K562 (cell line): Measurements from ENCODE around the gene TOR1A. TPM values are rescaled to one million over a fixed set of nuclear protein-coding genes. Genes with fewer than 3 reads are reported as not detected.

ENCODE experiments used
- CBFA2T3 ChIP-seq: fragments of 450-650 bp; IDR thresholded peaks from 2 replicates; pipeline ENCODE4 v1.6.1; 2017
- DIDO1 ChIP-seq: fragments of 450-650 bp; IDR thresholded peaks from 2 replicates; pipeline ENCODE4 v1.6.1; 2016; ENCODE audit warnings: low read depth, missing biosample characterization, missing genetic modification characterization
- ERF ChIP-seq: fragments of 450-650 bp; formaldehyde crosslinking; IDR thresholded peaks from 2 replicates; pipeline ENCODE4 v1.4.0; 2020; ENCODE audit warnings: mild to moderate bottlenecking, mixed read lengths
- KAT2B ChIP-seq: IDR thresholded peaks from one replicate; pipeline ENCODE4 v1.6.1; 2012; ENCODE audit warnings: low read depth, mild to moderate bottlenecking, control low read depth, inconsistent platforms, low read length, moderate library complexity
- MECOM ChIP-seq: fragments of 250-450 bp; sonication (Bioruptor Pico); IDR thresholded peaks from 2 replicates; pipeline ENCODE4 v1.8.0; 2022; ENCODE audit warnings: inconsistent platforms
- MTF1 ChIP-seq: fragments of 250-450 bp; sonication (Bioruptor Pico); IDR thresholded peaks from 2 replicates; pipeline ENCODE4 v1.9.0; 2021; ENCODE audit warnings: moderate library complexity, mild to moderate bottlenecking, inconsistent platforms, borderline replicate concordance
- NFRKB ChIP-seq: fragments of 450-650 bp; IDR thresholded peaks from 2 replicates; pipeline ENCODE4 v1.6.1; 2016; ENCODE audit warnings: low read depth
- POLR2AphosphoS2 ChIP-seq: IDR thresholded peaks from 2 replicates; pipeline ENCODE4 v1.6.1; 2012; ENCODE audit warnings: low read length, improper control_type of control experiment
- RBM25 ChIP-seq: fragments of 200-400 bp; formaldehyde crosslinking; IDR thresholded peaks from 2 replicates; pipeline ENCODE4 v1.6.1; 2018; ENCODE audit warnings: low read length, low read depth, moderate library complexity; ENCODE audit not compliant: severe bottlenecking
- RFX1 ChIP-seq: fragments of 450-650 bp; IDR thresholded peaks from 2 replicates; pipeline ENCODE4 v1.6.1; 2016; ENCODE audit warnings: mild to moderate bottlenecking, moderate library complexity
- SMARCE1 ChIP-seq: fragments of 450-650 bp; IDR thresholded peaks from 2 replicates; pipeline ENCODE4 v1.7.1; 2016; ENCODE audit warnings: mild to moderate bottlenecking
- TEAD1 ChIP-seq, 2 experiments: fragments of 450-650 bp in 1 of 2; sonication (generic) in 1 of 2; formaldehyde crosslinking; IDR thresholded peaks; 2 replicates each; pipeline versions ENCODE4 v1.4.0 to v1.8.0; 2020 to 2022; ENCODE audit warnings: mild to moderate bottlenecking in 2 of 2, missing genetic modification reagents in 1 of 2
- ZKSCAN8 ChIP-seq: fragments of 200-800 bp; sonication (Bioruptor generic); IDR thresholded peaks from 2 replicates; pipeline ENCODE4 v1.6.1; 2016; ENCODE audit warnings: missing genetic modification characterization, missing compliant biosample characterization
- ZNF561 ChIP-seq: fragments of 450-650 bp; formaldehyde crosslinking; conservative IDR thresholded peaks from 2 replicates; pipeline ENCODE4 v1.4.0; 2020; ENCODE audit warnings: mild to moderate bottlenecking, moderate library complexity
- polyA plus RNA-seq, 8 experiments: library from polyadenylated mRNA; depleted of rRNA in 4 of 8; stranded (reverse) in 5 of 8; unstranded in 3 of 8; fragments of >200 nt; fragmentation: Nextera tagmentation in 2 of 8; fragmentation: Illumina TruSeq in 1 of 8; extraction: Ambion mirVana in 2 of 8; extraction: Trizol in 1 of 8; gene quantifications; 2 replicates each; pipeline versions ENCODE4 v1.2.1 to v1.2.3, GENCODE V29; 2011 to 2014; ENCODE audit warnings: inconsistent platforms in 1 of 8, missing spikeins in 1 of 8
- total RNA-seq, 7 experiments: library from RNA; depleted of rRNA in 6 of 7; stranded (reverse); fragments of >200 nt in 6 of 7; fragmentation: Illumina TruSeq in 2 of 7; extraction: Trizol in 2 of 7; gene quantifications; 2 replicates each; pipeline versions ENCODE4 v1.2.1 to v1.2.3, GENCODE V29; 2011 to 2021; ENCODE audit warnings: low replicate concordance in 1 of 7
- TF ChIP-seq, protein P1 (sequence below): fragments of 450-650 bp; IDR thresholded peaks from 2 replicates; pipeline ENCODE4 v1.6.1; 2016; ENCODE audit warnings: mild to moderate bottlenecking
- TF ChIP-seq, protein P2 (sequence below): fragments of 250-450 bp; sonication (Bioruptor Pico); IDR thresholded peaks from 2 replicates; pipeline ENCODE4 v1.8.0; 2022; ENCODE audit warnings: moderate library complexity, mild to moderate bottlenecking, inconsistent platforms
- TF ChIP-seq, protein P3 (sequence below): fragments of 450-650 bp; formaldehyde crosslinking; IDR thresholded peaks from 2 replicates; pipeline ENCODE4 v1.4.0; 2020; ENCODE audit warnings: mild to moderate bottlenecking, mixed read lengths
- TF ChIP-seq, protein P4 (sequence below), 2 experiments: fragments of 450-650 bp in 1 of 2; sonication (generic) in 1 of 2; formaldehyde crosslinking in 1 of 2; IDR thresholded peaks in 1 of 2; conservative IDR thresholded peaks in 1 of 2; 2 replicates each; pipeline versions ENCODE4 v1.6.1 to v1.8.1; 2016 to 2023; ENCODE audit warnings: mild to moderate bottlenecking in 2 of 2, moderate library complexity in 2 of 2, inconsistent platforms in 1 of 2, missing genetic modification reagents in 1 of 2
- TF ChIP-seq, protein P5 (sequence below): fragments of 200-800 bp; sonication (Bioruptor generic); IDR thresholded peaks from 2 replicates; pipeline ENCODE4 v1.6.1; 2016; ENCODE audit warnings: missing genetic modification characterization, missing compliant biosample characterization

The TOR1A gene
- total and polyA plus RNA-seq, 9 of the 15 experiments (the other 6 are each of a cell fraction or from before 2014, with no cell fraction given), result 4.5 to 85.8 (median 51.3) TPM

DNA sequence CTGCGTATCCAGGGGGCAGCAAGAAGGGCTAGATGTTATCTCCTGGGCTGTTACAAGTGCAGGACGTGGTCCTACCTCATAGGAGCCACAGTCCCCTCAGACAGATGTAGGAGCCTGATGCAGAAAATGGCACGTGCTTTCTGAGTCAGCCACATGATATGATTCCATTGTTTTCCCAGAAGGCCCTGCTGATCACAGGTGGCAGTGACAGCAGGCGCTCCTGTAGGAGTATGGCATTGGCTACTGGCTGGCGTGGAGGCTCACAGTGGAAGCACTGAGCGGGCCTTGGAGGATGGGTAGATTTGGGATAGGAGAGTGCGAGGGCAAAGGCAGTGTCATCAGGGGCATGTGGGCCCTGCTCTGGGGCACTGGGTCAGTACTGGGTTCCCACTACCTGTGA, 33.3 kb upstream of the TOR1A start (continued):
- TF ChIP-seq SMARCE1, result no peak
- no peak for TF ChIP-seq NFRKB
- TF ChIP-seq TEAD1 (CRISPR knock-in tag; IDR thresholded peaks at IDR 0.05), result peak in 1 of 2 experiments; percentile 34; a peak in 1 of 4 replicates
- no peak for TF ChIP-seq RFX1
- no peak for TF ChIP-seq RBM25
- no peak for TF ChIP-seq ERF (CRISPR knock-in tag)
- TF ChIP-seq, protein P1, sequence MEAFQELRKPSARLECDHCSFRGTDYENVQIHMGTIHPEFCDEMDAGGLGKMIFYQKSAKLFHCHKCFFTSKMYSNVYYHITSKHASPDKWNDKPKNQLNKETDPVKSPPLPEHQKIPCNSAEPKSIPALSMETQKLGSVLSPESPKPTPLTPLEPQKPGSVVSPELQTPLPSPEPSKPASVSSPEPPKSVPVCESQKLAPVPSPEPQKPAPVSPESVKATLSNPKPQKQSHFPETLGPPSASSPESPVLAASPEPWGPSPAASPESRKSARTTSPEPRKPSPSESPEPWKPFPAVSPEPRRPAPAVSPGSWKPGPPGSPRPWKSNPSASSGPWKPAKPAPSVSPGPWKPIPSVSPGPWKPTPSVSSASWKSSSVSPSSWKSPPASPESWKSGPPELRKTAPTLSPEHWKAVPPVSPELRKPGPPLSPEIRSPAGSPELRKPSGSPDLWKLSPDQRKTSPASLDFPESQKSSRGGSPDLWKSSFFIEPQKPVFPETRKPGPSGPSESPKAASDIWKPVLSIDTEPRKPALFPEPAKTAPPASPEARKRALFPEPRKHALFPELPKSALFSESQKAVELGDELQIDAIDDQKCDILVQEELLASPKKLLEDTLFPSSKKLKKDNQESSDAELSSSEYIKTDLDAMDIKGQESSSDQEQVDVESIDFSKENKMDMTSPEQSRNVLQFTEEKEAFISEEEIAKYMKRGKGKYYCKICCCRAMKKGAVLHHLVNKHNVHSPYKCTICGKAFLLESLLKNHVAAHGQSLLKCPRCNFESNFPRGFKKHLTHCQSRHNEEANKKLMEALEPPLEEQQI, result no peak
- no peak for TF ChIP-seq POLR2AphosphoS2
- TF ChIP-seq MECOM (CRISPR knock-in tag), result 0 out of 2 replicates have a peak, but pooled peaks have one; percentile 60
- TF ChIP-seq, protein P2, sequence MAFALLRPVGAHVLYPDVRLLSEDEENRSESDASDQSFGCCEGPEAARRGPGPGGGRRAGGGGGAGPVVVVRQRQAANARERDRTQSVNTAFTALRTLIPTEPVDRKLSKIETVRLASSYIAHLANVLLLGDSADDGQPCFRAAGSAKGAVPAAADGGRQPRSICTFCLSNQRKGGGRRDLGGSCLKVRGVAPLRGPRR (CRISPR knock-in tag), result no peak
- no peak for TF ChIP-seq ZNF561 (CRISPR knock-in tag)
- TF ChIP-seq DIDO1 (tag), result no peak
- TF ChIP-seq ZKSCAN8 (CRISPR knock-in tag), result no peak
- TF ChIP-seq, protein P3, sequence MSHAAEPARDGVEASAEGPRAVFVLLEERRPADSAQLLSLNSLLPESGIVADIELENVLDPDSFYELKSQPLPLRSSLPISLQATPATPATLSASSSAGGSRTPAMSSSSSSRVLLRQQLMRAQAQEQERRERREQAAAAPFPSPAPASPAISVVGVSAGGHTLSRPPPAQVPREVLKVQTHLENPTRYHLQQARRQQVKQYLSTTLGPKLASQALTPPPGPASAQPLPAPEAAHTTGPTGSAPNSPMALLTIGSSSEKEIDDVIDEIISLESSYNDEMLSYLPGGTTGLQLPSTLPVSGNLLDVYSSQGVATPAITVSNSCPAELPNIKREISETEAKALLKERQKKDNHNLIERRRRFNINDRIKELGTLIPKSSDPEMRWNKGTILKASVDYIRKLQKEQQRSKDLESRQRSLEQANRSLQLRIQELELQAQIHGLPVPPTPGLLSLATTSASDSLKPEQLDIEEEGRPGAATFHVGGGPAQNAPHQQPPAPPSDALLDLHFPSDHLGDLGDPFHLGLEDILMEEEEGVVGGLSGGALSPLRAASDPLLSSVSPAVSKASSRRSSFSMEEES (CRISPR knock-in tag), result no peak
- TF ChIP-seq MTF1 (CRISPR knock-in tag), result 0 out of 2 replicates have a peak, but pooled peaks have one; percentile 6
- no peak for TF ChIP-seq CBFA2T3
- TF ChIP-seq, protein P4, sequence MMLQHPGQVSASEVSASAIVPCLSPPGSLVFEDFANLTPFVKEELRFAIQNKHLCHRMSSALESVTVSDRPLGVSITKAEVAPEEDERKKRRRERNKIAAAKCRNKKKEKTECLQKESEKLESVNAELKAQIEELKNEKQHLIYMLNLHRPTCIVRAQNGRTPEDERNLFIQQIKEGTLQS (IDR thresholded peaks at IDR 0.05), result no peak
- TF ChIP-seq, protein P4 (CRISPR knock-in tag; conservative IDR thresholded peaks at IDR 0.05), result no peak
- TF ChIP-seq, protein P5, sequence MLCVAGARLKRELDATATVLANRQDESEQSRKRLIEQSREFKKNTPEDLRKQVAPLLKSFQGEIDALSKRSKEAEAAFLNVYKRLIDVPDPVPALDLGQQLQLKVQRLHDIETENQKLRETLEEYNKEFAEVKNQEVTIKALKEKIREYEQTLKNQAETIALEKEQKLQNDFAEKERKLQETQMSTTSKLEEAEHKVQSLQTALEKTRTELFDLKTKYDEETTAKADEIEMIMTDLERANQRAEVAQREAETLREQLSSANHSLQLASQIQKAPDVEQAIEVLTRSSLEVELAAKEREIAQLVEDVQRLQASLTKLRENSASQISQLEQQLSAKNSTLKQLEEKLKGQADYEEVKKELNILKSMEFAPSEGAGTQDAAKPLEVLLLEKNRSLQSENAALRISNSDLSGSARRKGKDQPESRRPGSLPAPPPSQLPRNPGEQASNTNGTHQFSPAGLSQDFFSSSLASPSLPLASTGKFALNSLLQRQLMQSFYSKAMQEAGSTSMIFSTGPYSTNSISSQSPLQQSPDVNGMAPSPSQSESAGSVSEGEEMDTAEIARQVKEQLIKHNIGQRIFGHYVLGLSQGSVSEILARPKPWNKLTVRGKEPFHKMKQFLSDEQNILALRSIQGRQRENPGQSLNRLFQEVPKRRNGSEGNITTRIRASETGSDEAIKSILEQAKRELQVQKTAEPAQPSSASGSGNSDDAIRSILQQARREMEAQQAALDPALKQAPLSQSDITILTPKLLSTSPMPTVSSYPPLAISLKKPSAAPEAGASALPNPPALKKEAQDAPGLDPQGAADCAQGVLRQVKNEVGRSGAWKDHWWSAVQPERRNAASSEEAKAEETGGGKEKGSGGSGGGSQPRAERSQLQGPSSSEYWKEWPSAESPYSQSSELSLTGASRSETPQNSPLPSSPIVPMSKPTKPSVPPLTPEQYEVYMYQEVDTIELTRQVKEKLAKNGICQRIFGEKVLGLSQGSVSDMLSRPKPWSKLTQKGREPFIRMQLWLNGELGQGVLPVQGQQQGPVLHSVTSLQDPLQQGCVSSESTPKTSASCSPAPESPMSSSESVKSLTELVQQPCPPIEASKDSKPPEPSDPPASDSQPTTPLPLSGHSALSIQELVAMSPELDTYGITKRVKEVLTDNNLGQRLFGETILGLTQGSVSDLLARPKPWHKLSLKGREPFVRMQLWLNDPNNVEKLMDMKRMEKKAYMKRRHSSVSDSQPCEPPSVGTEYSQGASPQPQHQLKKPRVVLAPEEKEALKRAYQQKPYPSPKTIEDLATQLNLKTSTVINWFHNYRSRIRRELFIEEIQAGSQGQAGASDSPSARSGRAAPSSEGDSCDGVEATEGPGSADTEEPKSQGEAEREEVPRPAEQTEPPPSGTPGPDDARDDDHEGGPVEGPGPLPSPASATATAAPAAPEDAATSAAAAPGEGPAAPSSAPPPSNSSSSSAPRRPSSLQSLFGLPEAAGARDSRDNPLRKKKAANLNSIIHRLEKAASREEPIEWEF (CRISPR knock-in tag), result peak; percentile 57; the same call in 1 of the 2 replicates
- TF ChIP-seq KAT2B, result no peak
